IPS-18c (cell line): ENCODE data around the gene C11orf86.
A peak's percentile ranks its signal among the peaks of the same experiment; 100 is the strongest.
"Not testable (repeated sequence)": the region's sequence is repeated elsewhere in the genome, so short reads cannot be mapped to it uniquely, and the experiment has no call there.

ENCODE experiments used
- H3K4me3 ChIP-seq: 2 replicates; pipeline ENCODE4 v1.7.0; 2013; ENCODE audit warnings: low read depth, mild to moderate bottlenecking, low read length, moderate library complexity; ENCODE audit not compliant: insufficient read depth
- H3K9me3 ChIP-seq: one replicate; pipeline ENCODE4 v1.6.1; 2013; ENCODE audit warnings: mild to moderate bottlenecking, low read length, moderate library complexity; ENCODE audit not compliant: control insufficient read depth, insufficient read depth

The C11orf86 gene

GRCh38 chr11:66981976-66982578 lies 7.0 kb downstream of the C11orf86 start:
- Histone ChIP-seq H3K4me3 (no peak overlapping the region), H3K9me3 (peaks cover 2% of the 10 kb centered on the region)

GRCh38 chr11:66983275-66983924 lies 8.3 kb downstream of the C11orf86 start:
- H3K9me3 ChIP-seq: peaks cover 2% of the 10 kb centered on the region
- H3K4me3 ChIP-seq: no peak overlapping the region; the same call in 1 of the 2 replicates

GRCh38 chr11:66985508-66986177 lies 10.5 kb downstream of the C11orf86 start:
- Histone ChIP-seq H3K4me3 (no peak overlapping the region), H3K9me3 (peaks cover 2% of the 10 kb centered on the region)

- Histone ChIP-seq H3K4me3 (no peak overlapping the region), H3K9me3 (peaks cover 2% of the 10 kb centered on the region)
Measured at GRCh38 chr11:66986178-66986545, 11.1 kb downstream of the C11orf86 start.

GRCh38 chr11:66987158-66987620 lies 12.1 kb downstream of the C11orf86 start:
- no peak overlapping the region for H3K4me3 ChIP-seq
- H3K9me3 ChIP-seq: peaks cover 2% of the 10 kb centered on the region

- no peak overlapping the region for H3K4me3 ChIP-seq
Measured at GRCh38 chr11:66987924-66988637, 13.0 kb downstream of the C11orf86 start.

GRCh38 chr11:66988741-66989140 lies 13.6 kb downstream of the C11orf86 start:
- H3K9me3 ChIP-seq, H3K4me3 ChIP-seq: not testable (repeated sequence)

More at GRCh38 chr11:66987924-66988637, 13.0 kb downstream of the C11orf86 start:
- peaks cover 2% of the 10 kb centered on the region for H3K9me3 ChIP-seq

- H3K9me3 ChIP-seq, H3K4me3 ChIP-seq: not testable (repeated sequence)
Measured at GRCh38 chr11:66989360-66989759, 14.3 kb downstream of the C11orf86 start.

- Histone ChIP-seq H3K9me3 (no peaks in the 10 kb centered on the region), H3K4me3 (no peak overlapping the region)
Measured at GRCh38 chr11:66992041-66992440, 16.9 kb downstream of the C11orf86 start.

- H3K9me3 ChIP-seq: no peaks in the 10 kb centered on the region
- H3K4me3 ChIP-seq: no peak overlapping the region
Measured at GRCh38 chr11:66996609-66997273, 21.6 kb downstream of the C11orf86 start.

GRCh38 chr11:66999555-66999954 lies 24.5 kb downstream of the C11orf86 start:
- Histone ChIP-seq H3K9me3 (no peaks in the 10 kb centered on the region), H3K4me3 (no peak overlapping the region)

GRCh38 chr11:67001332-67001731 lies 26.2 kb downstream of the C11orf86 start:
- no peaks in the 10 kb centered on the region for H3K9me3 ChIP-seq
- no peak overlapping the region for H3K4me3 ChIP-seq

GRCh38 chr11:67002297-67002913 lies 27.3 kb downstream of the C11orf86 start:
- H3K9me3 ChIP-seq: no peaks in the 10 kb centered on the region
- H3K4me3 ChIP-seq: peak overlapping the region; percentile 20; the same call in 1 of the 2 replicates

- Histone ChIP-seq H3K9me3 (no peaks in the 10 kb centered on the region), H3K4me3 (no peak overlapping the region)
Measured at GRCh38 chr11:67002921-67003411, 27.9 kb downstream of the C11orf86 start.

- H3K4me3 ChIP-seq, H3K9me3 ChIP-seq: not testable (repeated sequence)
Measured at GRCh38 chr11:67005200-67005599, 30.1 kb downstream of the C11orf86 start.

GRCh38 chr11:67006029-67006884 lies 31.2 kb downstream of the C11orf86 start:
- H3K4me3 ChIP-seq: no peak overlapping the region

More at GRCh38 chr11:67006029-67006884, 31.2 kb downstream of the C11orf86 start:
- no peaks in the 10 kb centered on the region for H3K9me3 ChIP-seq
